Measurements from ENCODE around the gene DNAH14.

Gene DNAH14

GRCh38 chr1:225299624-225300023 lies 370.1 kb downstream of the DNAH14 start:
- TF ChIP-seq, protein P1, sequence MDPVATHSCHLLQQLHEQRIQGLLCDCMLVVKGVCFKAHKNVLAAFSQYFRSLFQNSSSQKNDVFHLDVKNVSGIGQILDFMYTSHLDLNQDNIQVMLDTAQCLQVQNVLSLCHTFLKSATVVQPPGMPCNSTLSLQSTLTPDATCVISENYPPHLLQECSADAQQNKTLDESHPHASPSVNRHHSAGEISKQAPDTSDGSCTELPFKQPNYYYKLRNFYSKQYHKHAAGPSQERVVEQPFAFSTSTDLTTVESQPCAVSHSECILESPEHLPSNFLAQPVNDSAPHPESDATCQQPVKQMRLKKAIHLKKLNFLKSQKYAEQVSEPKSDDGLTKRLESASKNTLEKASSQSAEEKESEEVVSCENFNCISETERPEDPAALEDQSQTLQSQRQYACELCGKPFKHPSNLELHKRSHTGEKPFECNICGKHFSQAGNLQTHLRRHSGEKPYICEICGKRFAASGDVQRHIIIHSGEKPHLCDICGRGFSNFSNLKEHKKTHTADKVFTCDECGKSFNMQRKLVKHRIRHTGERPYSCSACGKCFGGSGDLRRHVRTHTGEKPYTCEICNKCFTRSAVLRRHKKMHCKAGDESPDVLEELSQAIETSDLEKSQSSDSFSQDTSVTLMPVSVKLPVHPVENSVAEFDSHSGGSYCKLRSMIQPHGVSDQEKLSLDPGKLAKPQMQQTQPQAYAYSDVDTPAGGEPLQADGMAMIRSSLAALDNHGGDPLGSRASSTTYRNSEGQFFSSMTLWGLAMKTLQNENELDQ (tag by site-specific recombination; IDR thresholded peaks at IDR 0.05; ENCODE audit: low read depth): no peak
- TF ChIP-seq, protein P2, sequence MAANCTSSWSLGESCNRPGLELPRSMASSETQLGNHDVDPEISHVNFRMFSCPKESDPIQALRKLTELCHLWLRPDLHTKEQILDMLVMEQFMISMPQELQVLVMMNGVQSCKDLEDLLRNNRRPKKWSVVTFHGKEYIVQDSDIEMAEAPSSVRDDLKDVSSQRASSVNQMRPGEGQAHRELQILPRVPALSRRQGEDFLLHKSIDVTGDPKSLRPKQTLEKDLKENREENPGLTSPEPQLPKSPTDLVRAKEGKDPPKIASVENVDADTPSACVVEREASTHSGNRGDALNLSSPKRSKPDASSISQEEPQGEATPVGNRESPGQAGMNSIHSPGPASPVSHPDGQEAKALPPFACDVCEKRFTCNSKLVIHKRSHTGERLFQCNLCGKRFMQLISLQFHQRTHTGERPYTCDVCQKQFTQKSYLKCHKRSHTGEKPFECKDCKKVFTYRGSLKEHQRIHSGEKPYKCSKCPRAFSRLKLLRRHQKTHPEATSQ (tag by site-specific recombination; IDR thresholded peaks at IDR 0.05): no peak
- TF ChIP-seq ZNF423 (tag by site-specific recombination; IDR thresholded peaks at IDR 0.05) (no peak), ZBTB48 (tag by site-specific recombination; IDR thresholded peaks at IDR 0.05) (no peak), ZNF324 (tag by site-specific recombination; IDR thresholded peaks at IDR 0.05) (no peak), ZNF184 (tag by site-specific recombination; IDR thresholded peaks at IDR 0.05) (no peak), ZNF768 (tag by site-specific recombination; IDR thresholded peaks at IDR 0.05) (no peak), ZNF248 (tag by site-specific recombination; IDR thresholded peaks at IDR 0.05) (no peak), GLIS2 (tag by site-specific recombination; IDR thresholded peaks at IDR 0.05) (no peak), ZNF626 (tag by site-specific recombination; IDR thresholded peaks at IDR 0.05) (no peak)
- CTCF ChIA-PET: interaction anchor here (1.0 to 1.7 kb wide), 4 partner anchors 20 to 35 kb away, joined by 3 to 5 read pairs (median 3); no protein-coding TSS in a partner anchor
- H3K4me1 ChIP-seq (ENCODE audit: control insufficient read depth, insufficient read depth, low read length): no peaks in the 10 kb centered on the region
- H3K27ac ChIP-seq (ENCODE audit: extremely low read depth, low read depth, low read length): no peak overlapping the region
- no peaks in the 10 kb centered on the region for H3K9me3 ChIP-seq (ENCODE audit: control insufficient read depth, insufficient read depth, low read depth, low read length)
- POLR2A ChIA-PET: no interaction called here
- H3K36me3 ChIP-seq (ENCODE audit: control insufficient read depth in 2 of 2, insufficient read depth in 1 of 2, low read length in 2 of 2): no peaks in the 10 kb centered on the region
- no peak overlapping the region for H3K4me3 ChIP-seq (ENCODE audit: low read depth, low read length)

- no peaks in the 10 kb centered on the region for H3K4me1 ChIP-seq (ENCODE audit: control insufficient read depth, insufficient read depth, low read length)
- H3K36me3 ChIP-seq (ENCODE audit: control insufficient read depth in 2 of 2, insufficient read depth in 1 of 2, low read length in 2 of 2): no peaks in the 10 kb centered on the region
- ChIA-PET POLR2A (no interaction called here), CTCF (interaction anchor here (1.0 kb wide), 2 partner anchors 20 kb away, joined by 3 to 4 read pairs; no protein-coding TSS in a partner anchor)
- H3K4me3 ChIP-seq (ENCODE audit: low read depth, low read length): no peak overlapping the region
- H3K9me3 ChIP-seq (ENCODE audit: control insufficient read depth, insufficient read depth, low read depth, low read length): no peaks in the 10 kb centered on the region
- TF ChIP-seq, protein P3, sequence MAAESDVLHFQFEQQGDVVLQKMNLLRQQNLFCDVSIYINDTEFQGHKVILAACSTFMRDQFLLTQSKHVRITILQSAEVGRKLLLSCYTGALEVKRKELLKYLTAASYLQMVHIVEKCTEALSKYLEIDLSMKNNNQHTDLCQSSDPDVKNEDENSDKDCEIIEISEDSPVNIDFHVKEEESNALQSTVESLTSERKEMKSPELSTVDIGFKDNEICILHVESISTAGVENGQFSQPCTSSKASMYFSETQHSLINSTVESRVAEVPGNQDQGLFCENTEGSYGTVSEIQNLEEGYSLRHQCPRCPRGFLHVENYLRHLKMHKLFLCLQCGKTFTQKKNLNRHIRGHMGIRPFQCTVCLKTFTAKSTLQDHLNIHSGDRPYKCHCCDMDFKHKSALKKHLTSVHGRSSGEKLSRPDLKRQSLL (tag by site-specific recombination; IDR thresholded peaks at IDR 0.05): no peak
- TF ChIP-seq ZNF530 (tag by site-specific recombination; IDR thresholded peaks at IDR 0.05; ENCODE audit: low read depth): no peak
- H3K27ac ChIP-seq (ENCODE audit: extremely low read depth, low read depth, low read length): no peak overlapping the region
Measured at GRCh38 chr1:225300381-225300780, 370.9 kb downstream of the DNAH14 start.

GRCh38 chr1:225304996-225305395 lies 375.5 kb downstream of the DNAH14 start:
- Histone ChIP-seq H3K4me3 (ENCODE audit: low read depth, low read length) (no peak overlapping the region), H3K9me3 (ENCODE audit: control insufficient read depth, insufficient read depth, low read depth, low read length) (no peaks in the 10 kb centered on the region), H3K4me1 (ENCODE audit: control insufficient read depth, insufficient read depth, low read length) (no peaks in the 10 kb centered on the region), H3K36me3 (ENCODE audit: control insufficient read depth in 2 of 2, insufficient read depth in 1 of 2, low read length in 2 of 2) (no peaks in the 10 kb centered on the region), H3K27ac (ENCODE audit: extremely low read depth, low read depth, low read length) (no peak overlapping the region)
- ChIA-PET CTCF (interaction anchor here (5.3 kb wide), 1 partner anchor 15 kb away, joined by 31 read pairs; no protein-coding TSS in a partner anchor), POLR2A (no interaction called here)
- TF ChIP-seq ZNF391 (tag by site-specific recombination; IDR thresholded peaks at IDR 0.05; ENCODE audit: borderline replicate concordance, low read depth) (no peak), ZNF426 (tag by site-specific recombination; IDR thresholded peaks at IDR 0.05) (no peak), ZNF140 (tag by site-specific recombination; IDR thresholded peaks at IDR 0.05) (no peak), KLF7 (tag by site-specific recombination; IDR thresholded peaks at IDR 0.05; ENCODE audit: borderline replicate concordance) (no peak), ZNF596 (tag by site-specific recombination; IDR thresholded peaks at IDR 0.05) (no peak), ZNF175 (tag by site-specific recombination; IDR thresholded peaks at IDR 0.05) (no peak), ZFP69B (tag by site-specific recombination; IDR thresholded peaks at IDR 0.05) (no peak), ZNF561 (tag by site-specific recombination; IDR thresholded peaks at IDR 0.05; ENCODE audit: borderline replicate concordance) (no peak), ZNF174 (tag by site-specific recombination; IDR thresholded peaks at IDR 0.05) (no peak), ZNF223 (tag by site-specific recombination; IDR thresholded peaks at IDR 0.05) (no peak), ZNF701 (tag by site-specific recombination; IDR thresholded peaks at IDR 0.05) (no peak), ZNF530 (tag by site-specific recombination; IDR thresholded peaks at IDR 0.05; ENCODE audit: low read depth) (no peak), ZNF211 (tag by site-specific recombination; IDR thresholded peaks at IDR 0.05; ENCODE audit: low read depth) (no peak)
- TF ChIP-seq, protein P4, sequence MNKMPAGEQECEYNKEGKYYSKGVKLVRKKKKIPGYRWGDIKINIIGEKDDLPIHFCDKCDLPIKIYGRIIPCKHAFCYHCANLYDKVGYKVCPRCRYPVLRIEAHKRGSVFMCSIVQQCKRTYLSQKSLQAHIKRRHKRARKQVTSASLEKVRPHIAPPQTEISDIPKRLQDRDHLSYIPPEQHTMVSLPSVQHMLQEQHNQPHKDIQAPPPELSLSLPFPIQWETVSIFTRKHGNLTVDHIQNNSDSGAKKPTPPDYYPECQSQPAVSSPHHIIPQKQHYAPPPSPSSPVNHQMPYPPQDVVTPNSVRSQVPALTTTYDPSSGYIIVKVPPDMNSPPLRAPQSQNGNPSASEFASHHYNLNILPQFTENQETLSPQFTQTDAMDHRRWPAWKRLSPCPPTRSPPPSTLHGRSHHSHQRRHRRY (tag by site-specific recombination; IDR thresholded peaks at IDR 0.05): no peak
